ENCODE data around the gene PLEKHG4B.
"Not testable (repeated sequence)": the region's sequence is repeated elsewhere in the genome, so short reads cannot be mapped to it uniquely, and the experiment has no call there.

Gene PLEKHG4B

GRCh38 chr5:199197-199949, 107.4 kb downstream of the PLEKHG4B start:
- no peak for DNase-seq (ENCODE audit: low read depth, low spot score)

DNA sequence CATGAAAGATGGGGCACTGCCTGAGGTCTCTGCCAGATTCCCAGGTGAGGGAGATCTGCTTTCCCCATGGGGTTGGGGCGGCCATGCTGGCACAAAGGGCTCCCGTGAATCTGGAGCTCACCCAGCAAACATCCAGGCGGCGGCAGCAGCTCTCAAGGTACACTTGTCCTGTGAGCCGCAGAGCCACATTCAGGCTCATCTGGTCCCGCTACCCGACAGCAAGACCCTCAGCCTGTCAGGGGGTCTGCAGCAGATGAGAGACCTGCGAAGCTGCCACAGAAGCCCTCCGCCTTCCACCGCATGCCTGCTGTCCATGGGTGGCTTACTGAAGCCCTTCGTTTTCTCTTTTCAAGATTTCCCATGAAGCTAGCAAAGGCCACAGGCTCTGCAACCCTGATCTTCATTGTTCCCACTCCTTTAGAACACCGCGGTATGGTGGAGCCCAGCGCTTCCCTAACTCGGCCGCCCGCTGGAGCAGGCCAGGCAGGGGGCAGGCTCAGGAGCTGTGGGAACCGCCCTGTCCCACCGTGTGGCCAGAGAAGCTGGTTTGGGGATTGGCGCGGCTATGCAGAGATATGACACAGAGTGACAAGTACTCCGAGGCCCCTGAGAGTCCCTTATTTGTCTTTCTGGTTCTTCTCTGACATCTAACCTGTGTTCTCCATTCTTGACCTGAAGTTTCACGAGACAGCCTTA, 108.1 kb downstream of the PLEKHG4B start:
- DNase-seq (ENCODE audit: low read depth, low spot score): no peak

- DNase-seq (ENCODE audit: low read depth, low spot score): no peak
These were observed 109.0 kb downstream of the PLEKHG4B start for GRCh38 chr5:200985-201384.

DNA sequence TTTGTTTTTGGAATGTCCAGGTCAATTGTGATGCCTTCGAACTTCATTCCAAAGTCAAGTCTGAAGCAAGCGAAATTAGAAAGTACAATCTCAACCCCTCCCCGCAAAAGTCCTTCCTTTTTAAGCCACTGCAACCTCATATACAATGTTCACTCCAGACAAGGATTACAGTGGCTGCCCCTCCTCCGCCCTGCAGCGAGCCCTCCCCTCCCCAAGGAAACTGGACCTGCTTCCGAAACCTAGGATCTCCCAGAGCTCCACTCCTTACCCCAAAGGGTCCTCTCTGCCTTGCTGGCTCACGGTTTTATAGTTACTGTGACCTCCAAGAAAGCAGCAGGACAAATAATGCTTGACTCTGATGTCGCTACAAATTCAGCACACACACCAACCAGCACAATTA, 109.7 kb downstream of the PLEKHG4B start:
- no peak for DNase-seq (ENCODE audit: low read depth, low spot score)

DNA sequence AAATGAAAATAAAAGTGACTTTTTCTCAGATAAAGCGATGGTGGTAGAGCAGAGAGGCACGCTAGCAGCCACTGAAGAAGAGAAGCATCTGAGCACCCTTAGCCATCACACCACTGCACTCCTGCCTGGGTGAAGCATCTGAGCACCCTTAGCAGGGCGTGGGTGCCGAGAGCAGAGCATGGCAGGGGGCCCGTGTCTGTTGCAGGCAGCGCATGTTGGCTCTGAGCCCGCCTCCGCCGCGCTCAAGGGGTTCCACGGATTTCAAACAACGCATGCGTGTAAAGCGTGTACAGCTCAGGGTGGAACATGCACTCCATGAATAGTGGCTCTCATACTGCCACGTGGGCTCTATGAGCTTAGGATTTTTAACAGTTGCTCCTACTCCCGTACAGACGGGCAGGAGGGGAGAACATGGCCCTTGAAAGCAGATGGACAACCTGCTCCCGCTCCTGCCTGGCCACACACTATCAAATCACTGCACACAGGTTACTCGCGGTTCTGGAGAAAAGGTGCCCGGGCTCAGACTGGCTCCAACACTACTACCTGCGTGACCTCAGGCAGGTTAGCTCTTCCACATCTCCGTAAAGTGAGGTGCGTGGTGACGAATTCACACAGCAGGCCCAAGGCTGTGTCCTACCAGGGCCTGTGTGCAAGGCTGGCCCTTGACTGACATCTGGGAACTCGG, 111.4 kb downstream of the PLEKHG4B start:
- DNase-seq (ENCODE audit: low read depth, low spot score): no peak

DNA sequence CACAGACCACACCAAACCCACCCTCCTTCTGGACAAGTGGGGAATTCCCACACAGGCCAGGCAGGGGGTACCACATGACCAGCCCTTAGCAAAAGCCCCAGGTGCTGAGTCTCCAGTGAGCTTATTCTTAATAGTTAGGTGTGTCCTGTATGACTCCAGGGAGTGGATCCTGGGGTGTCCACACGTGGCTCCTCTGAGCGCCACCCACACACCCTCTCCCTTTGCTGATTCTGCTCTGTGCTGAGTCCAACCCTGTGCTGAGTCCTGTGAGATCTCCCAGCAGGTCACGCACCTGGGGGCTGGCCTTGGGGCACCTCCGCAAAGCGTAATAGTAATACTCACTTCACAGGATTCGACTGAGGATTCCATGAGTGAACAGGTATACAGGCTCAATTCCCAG, 112.0 kb downstream of the PLEKHG4B start:
- no peak for DNase-seq (ENCODE audit: low read depth, low spot score)

DNA sequence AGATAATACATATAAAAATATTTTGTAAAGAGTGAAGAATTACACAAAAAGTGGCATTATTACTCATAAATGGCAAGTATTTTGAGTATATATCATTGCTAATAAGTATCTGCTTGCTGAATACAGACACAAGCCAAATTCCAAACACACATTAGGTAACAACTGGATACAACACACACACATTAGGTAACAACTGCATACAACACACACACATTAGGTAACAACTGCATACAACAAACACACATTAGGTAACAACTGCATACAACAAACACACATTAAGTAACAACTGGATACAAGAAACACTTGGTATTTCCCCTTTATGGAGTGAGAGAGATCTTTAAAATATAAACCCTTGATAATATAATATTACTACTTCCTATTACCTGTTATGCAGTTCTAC, 112.5 kb downstream of the PLEKHG4B start:
- no peak for DNase-seq (ENCODE audit: low read depth, low spot score)

GRCh38 chr5:204966-205670, 113.2 kb downstream of the PLEKHG4B start:
- DNase-seq (ENCODE audit: low read depth, low spot score): no peak

GRCh38 chr5:206406-206805, 114.4 kb downstream of the PLEKHG4B start:
- no peak for DNase-seq (ENCODE audit: low read depth, low spot score)

GRCh38 chr5:206927-207536, 115.1 kb downstream of the PLEKHG4B start:
- no peak for DNase-seq (ENCODE audit: low read depth, low spot score)

GRCh38 chr5:207599-207998, 115.6 kb downstream of the PLEKHG4B start:
- no peak for DNase-seq (ENCODE audit: low read depth, low spot score)

DNA sequence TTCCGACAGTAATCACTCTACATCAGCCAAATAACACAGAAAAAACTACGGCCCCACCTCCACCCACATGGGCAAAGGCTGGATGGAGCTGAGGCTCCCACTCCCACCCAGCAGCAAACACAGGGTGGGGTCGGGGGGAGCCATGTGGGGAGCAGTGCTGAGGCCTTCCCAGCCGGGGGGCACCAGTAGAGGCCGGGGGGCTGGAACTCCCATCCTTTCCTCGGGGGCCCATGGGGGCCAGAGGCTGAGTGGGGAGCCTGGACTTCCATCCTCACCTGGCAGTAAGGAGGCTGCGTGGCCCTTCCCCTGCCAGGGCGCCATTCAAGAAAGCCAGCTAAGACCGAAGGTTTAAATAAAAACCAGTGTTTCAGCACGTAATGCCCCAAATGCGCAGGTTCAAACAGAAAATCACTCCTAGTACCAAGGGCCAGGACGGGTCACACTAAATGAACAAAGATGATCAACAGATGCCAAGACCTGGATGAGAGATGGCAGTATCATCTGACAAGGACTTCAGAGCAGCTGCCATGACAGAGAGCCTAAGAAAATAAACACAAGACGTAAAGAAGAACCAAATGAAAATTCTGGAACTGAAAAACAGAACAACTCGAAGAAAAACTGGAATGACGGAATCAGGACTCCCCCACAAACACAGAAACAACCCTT, 116.6 kb downstream of the PLEKHG4B start:
- DNase-seq (ENCODE audit: low read depth, low spot score): no peak

DNA sequence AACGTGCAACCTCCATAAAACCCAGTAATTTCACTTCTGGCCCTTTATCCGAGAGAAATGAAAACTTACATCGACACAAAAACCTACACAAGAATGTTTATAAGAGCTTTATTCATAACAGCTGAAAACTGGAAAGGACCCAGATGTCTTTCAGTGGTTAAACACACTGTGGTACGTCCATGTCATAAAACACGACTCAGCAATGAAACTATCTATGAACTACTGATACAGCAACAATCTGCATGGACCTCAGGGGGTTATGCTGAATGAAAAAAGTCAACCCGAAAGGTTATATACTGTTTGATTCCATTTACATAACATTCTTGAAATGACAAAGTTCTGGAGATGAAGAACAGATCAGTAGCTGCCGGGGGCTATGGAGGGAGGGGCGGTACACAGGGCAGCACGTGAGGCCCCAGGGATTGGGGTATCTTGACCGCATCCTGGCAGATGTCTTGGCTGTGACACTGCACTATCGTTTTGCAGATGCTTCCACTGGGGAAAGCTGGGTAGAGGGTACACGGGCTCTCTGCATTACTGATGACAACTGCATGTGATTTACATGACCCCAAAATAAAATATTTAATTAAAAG, 121.9 kb downstream of the PLEKHG4B start:
- DNase-seq (ENCODE audit: low read depth, low spot score): no peak

- not testable (repeated sequence) for DNase-seq (ENCODE audit: low read depth, low spot score)
These were observed 123.3 kb downstream of the PLEKHG4B start for GRCh38 chr5:215256-215655.

GRCh38 chr5:216076-216475, 124.1 kb downstream of the PLEKHG4B start:
- not testable (repeated sequence) for DNase-seq (ENCODE audit: low read depth, low spot score)

- DNase-seq (ENCODE audit: low read depth, low spot score): peak; percentile 77
These were observed 125.8 kb downstream of the PLEKHG4B start, which contains the start of the genes CCDC127 and SDHA for GRCh38 chr5:217494-218456. TSS of gene CCDC127 (minus strand) at chr5:218153. CDS start at chr5:216849, 1,304 bp downstream. TSS of gene SDHA (plus strand) at chr5:218320. CDS start at chr5:218356, 36 bp downstream.

DNA sequence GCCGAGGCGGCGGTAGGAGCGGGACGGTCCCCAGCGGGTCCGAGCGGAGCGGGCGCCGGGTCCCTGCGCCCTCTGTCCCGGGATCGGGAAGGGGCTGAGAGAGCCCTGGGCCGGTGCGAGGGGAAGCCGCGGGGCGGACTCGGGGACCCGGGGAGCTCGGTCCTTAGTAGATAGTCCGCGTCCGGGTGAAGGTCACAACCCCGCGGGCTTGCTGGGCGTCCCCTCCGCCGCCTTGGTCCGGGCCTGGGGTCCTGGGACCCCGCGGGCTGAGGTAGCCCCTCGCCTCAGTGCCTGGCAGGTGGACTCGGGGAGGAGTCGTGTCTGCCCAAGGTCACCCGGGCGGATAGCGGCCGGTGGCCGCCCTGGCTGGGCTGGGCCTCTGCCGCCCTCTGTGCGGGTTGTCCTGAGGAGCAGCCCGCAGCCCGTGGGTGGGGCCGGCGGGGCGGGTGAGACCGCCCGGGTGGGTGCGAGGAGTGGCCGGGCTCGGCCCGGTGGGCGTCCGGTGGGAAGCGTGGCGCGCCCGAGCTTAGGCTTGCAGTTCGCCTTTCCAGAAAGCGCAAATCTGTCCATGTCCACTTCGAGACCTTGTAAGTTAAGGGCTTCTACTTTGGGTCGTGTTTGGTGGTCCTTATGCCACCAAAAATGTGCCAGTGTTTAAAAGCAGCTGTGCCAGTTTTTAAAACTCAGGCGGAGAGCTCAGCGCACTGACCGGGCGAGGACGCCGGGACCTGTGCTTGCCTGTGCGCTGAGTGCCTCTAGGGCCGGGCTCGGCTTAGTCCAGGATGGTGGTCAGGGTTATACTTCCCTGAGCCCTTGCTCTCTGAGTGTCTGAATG, 126.7 kb downstream of the PLEKHG4B start:
- no peak for DNase-seq (ENCODE audit: low read depth, low spot score)

DNA sequence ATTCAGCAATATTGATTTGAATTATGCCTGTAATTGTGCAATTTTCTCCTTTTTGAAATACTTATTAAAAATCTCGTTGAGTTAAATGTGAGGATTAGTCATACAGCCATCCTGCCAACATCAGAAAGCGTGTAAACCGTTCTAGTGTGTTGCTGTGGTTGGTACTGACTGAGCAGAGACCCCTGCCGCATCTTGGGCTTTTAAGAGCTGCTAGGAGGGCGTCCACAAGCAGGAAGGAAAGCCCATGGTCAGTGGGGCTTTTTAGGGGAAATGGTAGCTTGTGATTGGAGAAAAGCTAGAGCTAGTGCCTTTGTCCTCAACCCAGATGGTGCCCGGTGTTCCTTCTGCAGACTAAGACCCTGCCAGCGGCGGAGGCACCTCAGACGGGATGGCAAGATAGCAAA, 127.5 kb downstream of the PLEKHG4B start:
- DNase-seq (ENCODE audit: low read depth, low spot score): no peak

Data from smooth muscle cell of the brain vasculature (primary cell).